Dermis blood vessel endothelial cell (primary cell): ENCODE results near the gene DLGAP4. TPM values are rescaled to one million over a fixed set of nuclear protein-coding genes. Genes with fewer than 3 reads are reported as not detected.

Source experiments
- DNase-seq: peaks from one replicate; pipeline ENCODE4 v3.0.0; 2010
- total RNA-seq: library from RNA; depleted of rRNA; stranded (reverse); fragments of >200 nt; gene quantifications from 2 replicates; pipeline ENCODE4 v1.2.3, GENCODE V29; 2014

DLGAP4 gene
- total RNA-seq, 1 donor from 2014 or later = 18.4 TPM

DNA sequence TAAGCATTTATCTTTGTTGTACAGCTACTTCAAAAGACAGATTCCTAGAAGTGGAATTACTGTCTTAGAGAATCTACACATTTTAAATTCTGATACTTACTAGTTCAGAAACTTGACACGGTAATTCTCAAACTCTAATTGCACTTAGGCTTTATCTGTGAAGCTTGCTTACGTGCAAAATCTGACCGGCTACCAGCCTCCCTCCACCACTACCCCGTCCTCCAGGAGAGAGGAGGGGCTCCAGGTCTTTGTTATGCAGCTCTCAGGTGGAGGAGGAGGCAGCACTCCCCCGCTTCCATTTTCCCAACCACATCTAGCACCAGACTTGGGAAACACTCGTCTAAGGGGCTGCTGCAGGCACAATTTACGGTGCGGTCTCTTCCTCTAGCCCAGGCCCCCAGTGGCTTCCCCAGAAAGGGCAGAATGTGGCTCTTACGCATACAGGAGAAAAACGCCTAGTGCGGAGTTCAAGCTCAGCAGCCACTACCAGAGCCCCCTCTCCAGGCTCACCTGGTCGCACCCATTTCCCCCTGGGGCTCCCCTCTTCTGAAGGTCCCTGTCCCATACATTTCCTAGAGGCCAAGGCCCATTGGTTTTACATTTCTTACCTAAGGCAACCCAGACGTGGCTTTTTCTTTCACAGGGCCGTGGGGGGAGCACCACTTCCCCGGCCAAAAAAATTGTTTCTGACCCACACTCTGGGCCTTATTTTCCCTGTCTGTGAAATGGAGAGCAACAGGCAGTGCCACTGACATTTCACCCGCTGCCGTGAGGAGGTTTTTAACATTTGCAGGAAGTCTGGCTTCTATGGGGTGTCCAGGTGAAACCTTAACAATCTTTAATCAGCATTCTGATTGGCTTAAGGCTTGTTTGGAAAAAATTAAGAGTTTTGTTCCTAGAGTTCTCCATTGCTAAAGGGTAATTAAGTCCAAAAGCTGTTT is 265.7 kb downstream of the DLGAP4 start:
- no peak for DNase-seq

GRCh38 chr20:36572701-36573102 is 266.6 kb downstream of the DLGAP4 start:
- peak; percentile 32 for DNase-seq

DNA sequence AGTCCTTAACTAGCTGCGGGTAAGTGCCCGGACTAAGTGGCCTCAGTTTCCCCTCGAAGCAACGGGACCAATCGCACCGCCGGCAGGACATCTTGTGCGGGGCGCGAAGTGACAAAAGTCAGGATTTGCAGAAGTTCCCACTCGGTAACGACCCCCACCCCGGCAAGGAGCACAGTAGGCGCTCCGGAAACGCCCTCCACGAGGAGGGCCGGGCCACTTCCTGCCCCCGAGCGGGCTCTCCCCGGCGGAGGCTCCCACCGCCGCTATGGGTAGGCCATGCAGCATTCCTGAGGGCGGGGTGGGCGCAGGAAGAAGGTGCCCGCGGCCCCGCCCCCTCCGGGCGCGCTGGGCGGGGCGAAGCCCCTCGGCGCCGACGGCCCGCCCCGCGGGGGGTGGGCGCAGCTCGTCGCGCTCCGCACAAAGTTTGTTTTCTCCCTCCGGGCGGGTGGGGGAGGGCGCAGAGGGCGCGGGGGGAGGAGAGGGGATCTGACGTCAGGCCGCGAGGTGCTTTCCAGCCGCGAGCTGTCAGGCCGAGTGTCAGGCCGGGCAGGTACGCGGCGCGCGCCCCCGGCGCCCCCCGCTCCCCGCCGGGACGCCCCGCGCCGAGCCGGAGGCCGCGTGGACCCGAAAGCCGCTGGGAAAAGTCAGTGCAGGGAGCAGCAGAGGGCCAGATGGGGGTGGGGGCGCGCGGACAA is 267.1 kb downstream of the DLGAP4 start, which contains the start of gene TGIF2:
Gene TGIF2, plus strand, starts transcription at position 495 of the 695 bp plus-strand sequence. CDS start 5,178 bp downstream, outside the sequence.
- DNase-seq = peak; percentile 85

DNA sequence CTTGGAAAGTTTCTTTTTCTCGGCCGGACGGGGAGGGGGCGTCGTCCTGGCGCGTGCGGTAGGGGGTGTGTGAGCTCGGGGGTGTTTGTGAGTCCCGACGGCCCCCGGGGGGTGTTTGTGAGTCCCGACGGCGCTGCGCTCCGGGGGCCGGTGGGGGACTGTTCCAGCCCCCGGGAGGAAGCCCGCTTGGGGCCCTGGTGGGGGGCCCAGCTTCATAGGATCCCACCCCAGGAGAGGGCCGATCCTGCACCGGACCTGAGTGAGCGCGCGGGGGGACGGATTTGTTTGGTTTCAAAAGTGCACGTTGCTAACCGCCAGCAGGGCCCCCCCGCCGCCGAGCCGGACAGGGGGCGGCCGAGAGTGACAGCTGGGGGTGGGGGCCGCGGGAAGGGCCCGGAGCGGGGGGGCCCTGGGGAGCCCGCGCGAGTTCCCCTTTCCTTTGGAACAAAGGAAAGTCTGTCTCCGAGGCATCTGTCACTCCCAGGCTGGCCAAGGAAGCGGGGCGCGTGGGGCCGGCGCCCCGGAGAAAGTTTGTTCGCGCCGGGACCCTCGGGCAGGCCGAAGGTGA is 267.7 kb downstream of the DLGAP4 start:
- peak; percentile 30 for DNase-seq

DNA sequence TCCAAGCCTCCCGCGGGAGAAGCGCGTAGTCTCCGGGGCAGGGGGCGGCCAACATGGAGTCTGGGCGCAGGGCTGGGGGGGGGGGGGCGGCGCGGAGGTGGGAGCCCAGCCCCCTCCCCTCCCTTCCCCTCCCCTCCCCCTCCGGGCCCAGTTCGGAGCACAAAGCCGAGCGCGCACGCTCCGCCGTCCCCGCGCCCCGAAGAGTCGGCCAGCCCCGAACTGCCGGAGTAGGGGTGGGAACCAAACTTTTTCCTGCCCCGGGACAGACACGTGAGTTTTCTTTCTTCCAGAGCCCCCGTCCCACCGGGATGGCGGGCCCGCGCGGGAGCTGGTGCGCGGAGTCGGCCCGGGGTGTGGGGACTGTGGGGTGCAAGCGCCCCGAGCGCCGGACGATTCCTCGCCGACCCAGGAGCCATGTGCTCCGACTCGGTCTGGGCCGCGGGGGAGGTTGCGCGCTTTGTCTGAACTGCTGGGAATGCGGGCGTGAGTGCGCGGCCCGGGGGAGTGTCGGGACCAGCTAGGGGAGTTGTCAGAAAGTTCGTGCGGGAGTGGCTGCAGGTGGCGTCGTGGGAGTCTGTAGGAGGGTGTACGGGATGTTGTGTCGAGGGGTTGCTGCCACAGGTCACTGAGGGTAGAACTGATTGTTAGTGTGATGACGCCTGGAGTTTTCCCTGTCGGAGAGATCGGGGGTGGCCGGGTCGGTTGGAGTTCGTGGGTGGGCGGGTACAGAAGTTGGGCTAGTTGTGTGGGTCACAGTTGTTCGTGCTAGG is 268.4 kb downstream of the DLGAP4 start:
- DNase-seq = peak; percentile 63

- no peak for DNase-seq
Observed at GRCh38 chr20:36576081-36576445, 269.9 kb downstream of the DLGAP4 start.

Other genes starting within 250 kb of the DLGAP4 start
- gene EPB41L1, start 151.6 kb upstream of the DLGAP4 start, total RNA-seq = 16.0 and 21.1 TPM in 2 replicates
- gene AAR2, start 69.9 kb upstream of the DLGAP4 start, total RNA-seq = 29.8 and 31.7 TPM in 2 replicates
- gene MYL9, start 235.2 kb downstream of the DLGAP4 start, total RNA-seq = 1.9 and 3.7 TPM in 2 replicates